NCI-H2227 (cell line): ENCODE measurements around the gene MFAP1.
"Not testable (repeated sequence)": the region's sequence is repeated elsewhere in the genome, so short reads cannot be mapped to it uniquely, and the experiment has no call there.

ENCODE experiments used
- DNase-seq: peaks from one replicate; lab custom pipeline; 2025; ENCODE audit not compliant: unreplicated experiment; lab: John Stamatoyannopoulos, UW

Gene MFAP1

GRCh38 chr15:43824302-43825246, at the start of gene MFAP1:
MFAP1 (minus strand) TSS chr15:43824690; CDS start chr15:43824569, 121 bp downstream.
- peak; percentile 96 for DNase-seq

- DNase-seq = no peak
Observed at GRCh38 chr15:43873651-43874050, 49.2 kb upstream of the MFAP1 start.

- peak; percentile 71 for DNase-seq
Observed at GRCh38 chr15:43872416-43873020, 48.0 kb upstream of the MFAP1 start.

- DNase-seq = no peak
Observed at GRCh38 chr15:43871835-43872234, 47.3 kb upstream of the MFAP1 start.

- no peak for DNase-seq
Observed at GRCh38 chr15:43868406-43868805, 43.9 kb upstream of the MFAP1 start.

GRCh38 chr15:43867096-43867495, 42.6 kb upstream of the MFAP1 start:
- DNase-seq = no peak

GRCh38 chr15:43866636-43867035, 42.1 kb upstream of the MFAP1 start:
- DNase-seq = not testable (repeated sequence)

- no peak for DNase-seq
Observed at GRCh38 chr15:43859546-43859945, 35.1 kb upstream of the MFAP1 start.

GRCh38 chr15:43854801-43855200, 30.3 kb upstream of the MFAP1 start:
- no peak for DNase-seq

- no peak for DNase-seq
Observed at GRCh38 chr15:43852607-43853006, 28.1 kb upstream of the MFAP1 start.

GRCh38 chr15:43851251-43851650, 26.8 kb upstream of the MFAP1 start:
- DNase-seq = no peak

GRCh38 chr15:43845421-43845820, 20.9 kb upstream of the MFAP1 start:
- DNase-seq = no peak

GRCh38 chr15:43832485-43832884, 8.0 kb upstream of the MFAP1 start:
- not testable (repeated sequence) for DNase-seq

- not testable (repeated sequence) for DNase-seq
Observed at GRCh38 chr15:43831519-43832052, 7.1 kb upstream of the MFAP1 start.

- DNase-seq = not testable (repeated sequence)
Observed at GRCh38 chr15:43830691-43831275, 6.3 kb upstream of the MFAP1 start.

- DNase-seq = not testable (repeated sequence)
Observed at GRCh38 chr15:43829951-43830540, 5.6 kb upstream of the MFAP1 start.

GRCh38 chr15:43828061-43828657, 3.7 kb upstream of the MFAP1 start:
- no peak for DNase-seq

GRCh38 chr15:43826508-43827341, 2.2 kb upstream of the MFAP1 start, which contains the start of gene WDR76:
WDR76 (plus strand) TSS chr15:43827002; CDS start chr15:43827033, 31 bp downstream.
- DNase-seq = peak; percentile 89

- DNase-seq = no peak
Observed at GRCh38 chr15:43826029-43826507, 1.6 kb upstream of the MFAP1 start.

- DNase-seq = not testable (repeated sequence)
Observed at GRCh38 chr15:43825305-43825704, 815 bp upstream of the MFAP1 start.
